C4-2B (cell line): ENCODE measurements around the gene KCNQ1OT1.

ENCODE experiments used
- ZFX ChIP-seq: fragments of 450-650 bp; IDR thresholded peaks from 2 replicates; pipeline ENCODE4 v1.6.1; 2017
- TF ChIP-seq, protein P1 (sequence below): fragments of 450-650 bp; conservative IDR thresholded peaks from 2 replicates; pipeline ENCODE4 v1.5.1; 2017; ENCODE audit warnings: mild to moderate bottlenecking

DNA sequence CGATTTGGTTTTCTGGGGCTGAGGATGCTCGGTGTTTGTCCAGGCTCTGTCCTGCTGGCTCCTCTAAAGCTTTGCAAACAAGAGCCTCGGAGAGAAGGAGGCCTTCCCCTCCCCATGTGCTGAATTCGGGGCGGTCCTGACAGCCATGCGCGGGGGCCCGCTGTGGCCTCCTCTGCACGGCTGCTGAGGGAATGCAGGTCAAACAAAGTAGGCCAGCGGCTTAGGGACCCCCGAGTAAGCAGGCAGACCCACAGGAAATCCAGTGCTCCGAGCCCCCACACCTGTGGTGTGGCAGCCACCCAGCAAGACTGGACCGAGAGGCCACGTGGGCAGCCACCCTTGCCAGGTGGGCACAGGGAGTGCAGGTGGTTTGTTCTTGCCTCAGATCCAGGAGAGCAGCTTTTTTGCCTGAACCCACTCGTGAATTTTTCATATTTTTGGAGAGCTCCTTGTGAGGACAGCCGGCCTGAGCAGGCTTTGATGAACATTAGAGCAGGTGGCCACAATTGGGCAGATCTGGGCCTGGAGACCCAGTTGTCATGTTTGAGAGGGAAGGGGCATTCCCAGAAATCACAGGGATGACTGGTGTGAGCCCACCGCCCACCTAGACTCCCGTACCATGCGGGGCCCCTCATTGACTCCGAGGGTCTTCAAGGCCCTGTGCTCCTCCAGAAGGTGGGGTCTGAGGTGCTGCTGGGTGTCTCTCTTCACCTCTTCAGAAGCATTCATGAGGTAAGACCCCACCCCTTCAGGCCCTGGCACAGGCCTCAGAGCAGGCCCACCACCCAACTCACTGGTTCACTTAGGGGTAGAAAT lies 43.0 kb upstream of the KCNQ1OT1 start:
- TF ChIP-seq, protein P1, sequence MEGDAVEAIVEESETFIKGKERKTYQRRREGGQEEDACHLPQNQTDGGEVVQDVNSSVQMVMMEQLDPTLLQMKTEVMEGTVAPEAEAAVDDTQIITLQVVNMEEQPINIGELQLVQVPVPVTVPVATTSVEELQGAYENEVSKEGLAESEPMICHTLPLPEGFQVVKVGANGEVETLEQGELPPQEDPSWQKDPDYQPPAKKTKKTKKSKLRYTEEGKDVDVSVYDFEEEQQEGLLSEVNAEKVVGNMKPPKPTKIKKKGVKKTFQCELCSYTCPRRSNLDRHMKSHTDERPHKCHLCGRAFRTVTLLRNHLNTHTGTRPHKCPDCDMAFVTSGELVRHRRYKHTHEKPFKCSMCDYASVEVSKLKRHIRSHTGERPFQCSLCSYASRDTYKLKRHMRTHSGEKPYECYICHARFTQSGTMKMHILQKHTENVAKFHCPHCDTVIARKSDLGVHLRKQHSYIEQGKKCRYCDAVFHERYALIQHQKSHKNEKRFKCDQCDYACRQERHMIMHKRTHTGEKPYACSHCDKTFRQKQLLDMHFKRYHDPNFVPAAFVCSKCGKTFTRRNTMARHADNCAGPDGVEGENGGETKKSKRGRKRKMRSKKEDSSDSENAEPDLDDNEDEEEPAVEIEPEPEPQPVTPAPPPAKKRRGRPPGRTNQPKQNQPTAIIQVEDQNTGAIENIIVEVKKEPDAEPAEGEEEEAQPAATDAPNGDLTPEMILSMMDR = no peak
- TF ChIP-seq ZFX = no peak
